ENCODE data around the gene APOL2.
"Not testable (repeated sequence)": the region's sequence is repeated elsewhere in the genome, so short reads cannot be mapped to it uniquely, and the experiment has no call there.

APOL2 gene

DNA sequence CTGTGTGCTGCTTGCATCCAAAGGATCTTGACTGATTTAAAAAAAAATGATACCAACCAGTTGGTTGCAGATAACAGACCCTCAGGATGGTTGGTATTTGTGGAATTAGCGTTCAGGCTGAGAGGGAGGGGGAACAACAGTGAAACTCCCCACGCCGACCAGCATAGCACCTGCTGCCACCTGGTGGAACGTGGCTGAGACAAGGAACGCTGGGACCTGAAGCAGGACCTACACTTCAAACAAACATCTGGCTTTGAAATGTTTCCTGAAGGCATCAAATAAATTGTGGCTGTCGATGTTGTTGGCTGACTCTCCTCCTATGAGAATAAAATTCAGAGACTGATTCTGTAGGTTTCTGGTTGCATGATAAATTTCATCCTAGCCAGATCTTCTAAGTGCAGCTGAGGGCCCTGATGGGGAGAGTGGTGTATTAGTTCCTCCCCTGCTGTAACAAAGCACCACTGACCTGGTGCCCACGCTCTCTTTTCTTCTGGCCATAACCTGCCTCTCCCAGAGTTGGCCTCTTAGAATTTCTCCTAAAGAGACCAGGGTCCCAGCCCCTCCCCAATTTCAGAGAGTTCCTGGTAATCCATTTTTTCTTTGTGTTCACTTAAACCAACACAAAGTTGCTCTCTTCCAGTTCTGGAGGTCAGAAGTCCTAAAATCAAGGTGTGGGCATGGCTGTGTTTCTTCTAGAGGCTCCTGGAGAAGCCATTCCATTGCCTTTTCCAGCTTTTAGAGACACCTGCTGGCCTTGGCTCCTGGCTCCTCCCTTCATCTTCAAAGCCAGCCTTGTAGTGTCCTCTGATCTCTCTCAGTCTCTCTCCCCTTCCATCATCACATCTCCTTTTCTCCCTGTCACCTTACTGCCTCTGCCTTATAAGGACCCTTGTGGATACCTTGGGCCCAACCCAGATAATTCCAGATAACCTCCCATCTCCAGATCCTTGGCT lies 17.3 kb downstream of the APOL2 start:
- no peak for DNase-seq (ENCODE audit: low read depth in 2 of 2)

DNA sequence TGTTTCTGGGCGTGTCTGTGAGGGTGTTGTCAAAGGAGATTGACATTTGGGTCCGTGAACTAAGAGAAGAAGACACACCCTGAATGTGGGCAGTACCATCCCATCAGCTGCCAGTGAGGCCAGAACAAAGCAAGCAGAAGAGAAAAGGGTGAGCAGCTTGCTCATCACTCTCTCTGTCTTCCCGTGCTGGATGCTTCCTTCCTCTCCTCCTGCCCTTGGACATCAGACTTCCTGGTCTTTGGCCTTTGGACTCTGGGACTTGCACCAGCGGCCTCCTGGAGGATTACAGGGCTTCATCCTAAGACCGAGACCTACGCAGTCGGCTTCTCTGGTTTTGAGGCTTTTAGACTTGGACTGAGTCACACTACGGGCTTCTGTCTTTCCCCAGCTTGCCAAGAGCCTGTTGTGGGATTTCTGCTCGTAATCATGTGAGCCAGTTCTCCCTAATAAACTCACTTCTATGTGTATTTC lies 18.8 kb downstream of the APOL2 start:
- no peak for DNase-seq (ENCODE audit: low read depth in 2 of 2)

DNA sequence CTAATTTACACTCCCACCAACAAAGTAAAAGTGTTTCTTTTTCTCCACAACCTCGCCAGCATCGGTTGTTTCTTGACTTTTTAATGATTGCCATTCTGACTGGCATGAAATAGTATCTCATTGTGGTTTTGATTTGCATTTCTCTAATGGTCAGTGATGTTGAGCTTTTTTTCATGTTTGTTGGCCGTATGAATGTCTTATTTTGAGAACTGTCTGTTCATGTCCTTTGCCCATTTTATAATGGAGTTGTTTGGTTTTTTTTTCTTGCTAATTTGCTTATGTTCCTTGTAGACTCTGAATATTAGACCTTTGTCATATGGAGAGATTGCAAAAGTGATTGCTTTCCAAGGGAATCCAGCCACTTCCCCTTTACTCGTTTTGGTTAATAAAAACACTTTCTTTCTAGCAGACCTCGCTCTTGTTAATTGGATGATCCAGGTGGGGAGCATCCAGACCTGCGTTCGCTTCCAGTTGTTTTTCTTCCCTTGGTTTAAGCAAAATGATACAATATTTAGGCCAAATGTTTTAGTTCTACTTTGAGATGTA lies 20.6 kb downstream of the APOL2 start:
- no peak for DNase-seq (ENCODE audit: low read depth in 2 of 2)

DNA sequence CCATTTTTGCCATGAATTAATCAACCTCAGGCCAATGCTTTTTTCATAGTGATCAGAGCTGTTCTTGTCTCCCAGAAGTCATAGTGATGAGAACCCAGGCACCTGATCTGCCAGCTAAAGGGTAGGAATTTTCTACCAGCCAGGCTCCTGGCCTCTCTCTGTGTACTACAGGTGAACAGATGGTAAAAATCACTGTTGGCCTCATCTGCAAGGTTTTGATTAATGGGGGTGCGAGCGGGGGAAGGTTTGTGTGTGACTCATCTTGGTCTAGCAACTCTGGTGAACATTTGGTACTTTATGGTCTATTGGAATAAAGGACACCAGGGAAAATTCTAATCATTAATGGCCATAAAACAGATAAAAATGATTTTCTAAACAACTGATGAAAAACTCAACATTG lies 23.3 kb downstream of the APOL2 start:
- DNase-seq (ENCODE audit: low read depth in 2 of 2), result no peak

DNA sequence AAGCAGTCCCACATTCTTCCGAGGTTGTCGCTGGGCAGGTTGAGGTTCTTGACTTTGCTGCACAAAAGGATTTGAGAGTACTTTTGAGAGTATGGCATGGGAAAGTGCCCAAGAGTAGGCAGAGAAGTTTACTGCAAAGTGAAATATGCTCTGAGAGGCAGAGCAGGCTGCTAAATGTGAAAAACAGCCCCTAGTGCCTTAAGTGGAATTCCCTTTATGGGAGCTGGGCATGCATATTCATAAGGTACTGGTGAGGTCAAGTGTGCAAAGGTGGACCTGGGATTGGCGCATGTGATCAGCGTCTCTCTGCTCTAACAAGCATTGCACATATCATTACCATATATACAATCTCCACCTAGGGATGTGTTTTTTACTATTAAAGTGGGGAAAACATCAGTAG lies 25.7 kb downstream of the APOL2 start:
- DNase-seq (ENCODE audit: low read depth in 2 of 2), result no peak

DNA sequence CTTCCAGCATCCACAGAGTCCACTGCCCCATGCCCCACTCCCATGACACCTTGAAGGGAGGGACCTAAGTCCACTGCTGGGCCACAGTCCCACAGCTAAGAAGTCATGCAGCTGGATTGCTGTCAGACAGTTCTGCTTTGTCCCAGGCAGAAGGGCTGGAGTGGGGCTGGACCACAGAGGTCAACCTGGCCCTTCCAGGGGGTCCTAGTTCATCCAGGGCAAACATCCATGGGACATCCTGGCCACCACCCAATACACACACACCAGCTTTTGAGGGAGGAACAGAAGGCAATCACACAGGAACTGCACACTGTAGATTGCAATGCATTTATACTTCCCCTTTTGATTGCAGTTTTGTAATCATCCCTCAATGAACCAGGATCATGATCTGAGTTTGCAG lies 26.4 kb downstream of the APOL2 start:
- no peak for DNase-seq (ENCODE audit: low read depth in 2 of 2)

DNA sequence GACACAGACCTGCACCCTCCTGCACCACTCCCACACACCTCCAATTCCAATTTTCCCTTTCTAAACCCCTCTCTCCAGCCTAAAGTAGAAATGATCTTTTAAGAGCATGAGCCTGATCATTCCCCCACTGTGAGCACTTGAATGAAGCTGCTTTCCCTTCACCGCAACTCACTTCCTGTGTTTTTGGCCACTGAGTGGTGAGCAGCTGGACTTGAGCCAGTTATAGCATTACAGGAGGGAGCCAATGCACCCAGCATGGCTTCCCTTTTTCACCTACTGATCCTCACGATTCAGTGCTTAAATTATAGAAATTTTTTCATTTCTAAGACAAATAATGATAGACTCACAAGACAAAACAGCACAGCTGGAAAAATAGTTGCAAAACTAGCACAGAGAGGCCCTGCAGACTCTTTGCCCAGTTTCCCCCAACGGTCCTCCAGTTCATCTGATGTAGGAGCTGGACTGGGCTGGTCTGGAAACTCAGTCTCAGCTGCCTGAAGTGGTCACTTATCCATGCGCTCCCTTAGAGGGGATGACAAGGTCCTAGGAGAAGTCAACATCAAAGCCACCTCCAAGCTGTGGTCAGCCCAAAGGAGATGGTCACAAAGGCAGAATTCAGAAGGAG lies 28.0 kb downstream of the APOL2 start:
- peak in 1 of 2 experiments; percentile 10 for DNase-seq (ENCODE audit: low read depth in 2 of 2)

DNA sequence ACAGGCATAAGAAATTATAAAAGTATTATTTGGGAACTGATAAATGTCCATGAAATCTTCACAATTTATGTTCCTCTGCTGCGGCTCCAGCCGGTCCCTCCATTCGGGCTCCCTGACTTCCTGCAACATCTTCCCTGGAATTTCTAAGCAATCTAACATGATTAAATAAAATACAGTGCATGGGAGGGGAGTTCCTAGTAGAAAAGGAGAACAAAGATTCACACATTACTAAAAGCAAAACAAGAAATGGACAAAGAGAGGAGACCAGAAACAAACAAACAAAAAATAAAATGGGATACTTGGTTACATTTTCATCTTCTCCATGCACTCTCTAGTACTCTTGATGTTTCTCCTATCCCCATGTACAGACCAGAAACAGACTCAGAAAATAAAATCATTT lies 29.1 kb downstream of the APOL2 start:
- no peak for DNase-seq (ENCODE audit: low read depth in 2 of 2)

DNA sequence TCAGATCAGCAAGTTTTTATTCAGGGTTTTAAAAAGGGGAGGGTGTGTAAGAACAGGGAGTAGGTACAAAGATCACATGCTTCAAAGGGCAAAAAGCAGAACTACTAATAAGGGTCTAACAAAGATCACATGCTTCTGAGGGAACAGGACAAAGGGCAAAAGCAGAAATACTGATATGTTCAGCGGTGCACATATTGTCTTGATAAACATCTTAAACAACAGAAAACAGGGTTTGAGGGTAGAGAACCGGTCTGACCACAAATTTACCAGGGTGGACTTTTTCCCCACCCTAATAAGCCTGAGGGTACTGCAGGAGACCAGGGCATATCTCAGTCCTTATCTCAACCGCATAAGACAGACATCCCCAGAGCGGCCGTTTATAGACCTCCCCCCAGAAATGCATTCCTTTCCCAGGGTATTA lies 29.8 kb downstream of the APOL2 start:
- DNase-seq (ENCODE audit: low read depth in 2 of 2), result not testable (repeated sequence)

DNA sequence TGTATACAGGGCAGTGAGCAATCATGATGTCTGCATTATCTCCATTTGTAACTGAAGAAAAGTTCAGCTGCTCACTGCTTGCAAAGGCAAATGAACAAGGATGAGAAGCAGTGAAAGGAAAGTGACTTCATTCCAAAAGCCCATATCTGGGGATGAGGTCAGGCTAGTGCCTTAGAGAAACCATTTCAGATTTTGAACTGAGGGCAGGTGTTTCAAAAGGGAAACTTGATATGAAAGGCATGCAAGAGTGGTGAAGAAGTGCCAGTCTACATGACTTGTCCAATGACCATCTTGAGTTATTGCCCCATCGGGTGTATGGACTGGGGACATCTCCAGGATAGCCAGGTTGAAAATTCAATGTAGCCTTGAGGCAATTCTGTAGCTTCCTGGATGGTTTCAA lies 30.4 kb downstream of the APOL2 start:
- no peak for DNase-seq (ENCODE audit: low read depth in 2 of 2)

DNA sequence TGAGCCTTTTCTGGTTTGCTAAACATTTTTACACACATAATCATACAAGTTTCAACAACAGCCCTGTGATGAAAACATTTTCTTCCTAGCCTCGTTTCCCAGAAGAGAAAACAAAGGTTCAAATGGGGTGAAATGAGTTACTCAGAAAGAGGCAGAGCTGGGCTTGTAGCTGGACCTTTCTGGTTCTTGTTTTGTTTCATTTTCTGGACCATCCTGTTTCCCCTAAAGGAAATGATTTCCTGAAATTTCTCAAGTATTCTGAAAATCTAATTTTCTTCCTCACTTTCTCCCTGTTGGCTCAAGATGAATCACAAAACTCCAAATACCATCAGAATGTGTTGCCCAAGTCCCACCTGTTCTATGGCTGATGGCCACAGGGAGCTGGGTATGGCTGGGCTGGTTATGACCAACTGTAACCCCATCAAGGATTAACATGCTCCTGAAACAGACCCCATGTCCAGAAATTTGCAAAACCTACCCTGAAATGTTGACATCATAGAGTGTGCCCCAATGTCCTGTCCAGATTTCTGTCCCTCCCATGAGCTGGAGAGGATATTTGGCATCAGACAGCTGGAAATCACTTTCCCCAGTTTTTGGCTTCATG lies 31.1 kb downstream of the APOL2 start:
- DNase-seq (ENCODE audit: low read depth in 2 of 2), result no peak

DNA sequence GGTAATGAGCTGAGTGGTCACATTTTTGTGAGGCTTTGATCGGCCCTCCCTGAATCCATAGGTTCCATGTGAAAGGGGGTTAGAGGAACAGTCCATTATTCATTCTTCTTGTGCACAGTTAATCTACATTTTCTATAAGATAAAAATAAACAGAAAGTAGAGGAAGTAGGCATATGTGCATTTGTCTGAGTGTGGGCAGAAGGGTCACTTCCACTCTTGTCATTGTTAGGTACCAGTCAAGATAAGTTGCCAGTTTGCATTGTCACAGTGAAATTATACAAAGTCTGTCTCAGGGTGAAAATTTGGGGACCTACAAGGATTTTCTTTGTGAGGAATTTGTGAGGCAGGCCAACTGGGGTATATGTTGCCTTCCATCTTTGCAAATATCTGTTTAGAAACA lies 33.1 kb downstream of the APOL2 start:
- no peak for DNase-seq (ENCODE audit: low read depth in 2 of 2)

DNA sequence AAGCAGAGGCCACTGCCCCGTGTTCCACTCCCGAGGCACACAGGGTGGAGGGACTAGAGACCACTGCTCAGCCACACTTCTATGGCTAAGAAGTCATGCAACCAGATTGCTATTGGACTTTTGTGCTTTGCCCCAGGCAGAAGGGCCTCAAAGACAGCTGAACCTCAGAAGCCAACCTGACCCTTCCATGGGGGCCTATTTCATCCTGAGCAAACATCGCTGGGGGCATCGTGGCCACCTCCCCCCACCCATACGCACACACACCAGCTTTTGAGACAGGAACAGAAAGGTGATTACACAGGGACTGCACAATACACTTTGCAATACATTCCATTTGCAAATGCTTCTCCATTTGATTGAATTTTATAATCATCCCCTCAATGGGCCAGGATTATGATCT lies 33.8 kb downstream of the APOL2 start:
- DNase-seq (ENCODE audit: low read depth in 2 of 2), result not testable (repeated sequence)

DNA sequence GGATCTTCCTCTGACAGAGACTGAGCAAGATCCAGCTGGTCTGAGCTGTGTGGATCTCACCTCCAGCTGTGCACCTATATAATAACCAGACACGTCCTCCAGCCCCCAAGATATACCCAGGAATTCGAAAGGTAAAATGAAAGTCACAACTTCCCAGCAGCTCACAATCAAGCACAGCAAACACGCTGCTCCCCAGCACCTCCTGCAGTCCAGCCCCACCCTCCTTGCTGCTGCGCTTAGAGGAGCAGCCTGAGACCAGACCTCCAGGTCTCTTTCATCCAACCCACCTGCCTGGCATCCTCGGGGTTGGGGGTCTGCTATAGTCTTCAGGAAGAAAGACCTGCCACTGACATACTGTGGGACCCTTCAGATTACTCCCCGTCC lies 34.7 kb downstream of the APOL2 start:
- DNase-seq (ENCODE audit: low read depth in 2 of 2), result no peak

DNA sequence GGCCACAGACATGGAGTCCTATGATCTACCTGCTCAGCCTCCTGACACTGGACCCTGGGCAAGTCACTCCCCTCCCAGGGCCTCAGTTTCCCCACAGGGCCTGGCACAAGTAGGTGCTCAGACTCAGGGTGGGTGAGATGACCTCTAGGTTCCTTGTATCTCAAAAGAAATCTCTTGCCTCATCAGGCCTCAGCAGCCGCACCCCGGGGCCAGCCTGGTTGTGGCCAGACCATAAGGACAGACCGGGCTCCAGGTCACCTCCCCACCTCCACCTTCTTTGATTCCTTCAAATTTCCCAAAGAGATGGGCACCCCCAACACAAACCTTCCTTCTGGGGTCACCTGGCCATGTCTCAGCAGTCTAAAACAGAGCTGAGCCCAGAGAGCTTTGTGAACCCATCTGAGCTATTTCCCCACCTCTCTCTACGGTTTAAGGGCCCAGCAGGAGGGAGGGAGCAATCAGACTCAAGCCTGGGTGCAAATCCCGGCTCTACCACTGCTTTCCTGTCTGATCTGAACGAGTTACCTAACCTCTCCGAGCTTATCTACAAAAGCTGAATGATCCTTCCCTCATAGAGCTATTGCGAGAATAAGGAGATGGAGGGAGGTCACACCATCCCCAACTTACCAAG lies 35.2 kb downstream of the APOL2 start:
- DNase-seq (ENCODE audit: low read depth in 2 of 2), result no peak

DNA sequence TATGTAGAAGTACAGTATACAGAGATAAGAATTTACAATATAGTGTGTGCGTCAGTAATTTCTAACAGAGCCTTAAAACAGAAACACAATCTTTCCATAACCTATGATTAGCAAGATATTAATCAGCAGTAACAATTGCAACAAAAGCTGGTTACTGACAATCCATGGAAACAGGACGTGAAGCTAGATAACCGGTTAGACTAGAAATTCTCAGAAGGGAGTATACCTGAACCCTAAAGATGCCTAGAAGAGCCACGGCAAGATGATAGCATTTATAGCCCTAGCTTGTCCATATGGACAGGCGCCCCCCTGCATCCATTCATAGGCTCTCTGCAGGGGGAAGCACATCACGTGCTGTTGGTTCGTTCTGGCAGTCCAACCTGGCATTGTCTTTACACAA lies 35.9 kb downstream of the APOL2 start:
- DNase-seq (ENCODE audit: low read depth in 2 of 2), result not testable (repeated sequence)

DNA sequence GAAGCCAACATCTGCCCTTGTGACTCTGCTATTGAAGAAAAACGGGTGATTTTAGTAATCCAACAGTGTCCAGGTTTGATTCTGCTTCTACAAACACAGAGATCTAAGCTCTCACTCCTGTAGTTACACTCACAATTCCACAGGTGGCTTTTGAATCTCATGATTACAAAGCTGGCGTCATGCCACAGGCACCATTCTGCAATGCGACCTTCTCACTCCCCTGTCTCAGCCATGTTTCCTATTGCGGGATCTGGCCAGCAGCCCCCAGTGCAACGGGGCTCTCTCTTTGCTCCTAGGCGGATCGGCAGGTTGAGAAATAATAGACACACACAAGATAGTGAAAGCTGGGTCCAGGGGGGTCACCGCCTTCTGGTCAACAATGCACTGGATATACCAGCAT lies 36.4 kb downstream of the APOL2 start:
- not testable (repeated sequence) for DNase-seq (ENCODE audit: low read depth in 2 of 2)

DNA sequence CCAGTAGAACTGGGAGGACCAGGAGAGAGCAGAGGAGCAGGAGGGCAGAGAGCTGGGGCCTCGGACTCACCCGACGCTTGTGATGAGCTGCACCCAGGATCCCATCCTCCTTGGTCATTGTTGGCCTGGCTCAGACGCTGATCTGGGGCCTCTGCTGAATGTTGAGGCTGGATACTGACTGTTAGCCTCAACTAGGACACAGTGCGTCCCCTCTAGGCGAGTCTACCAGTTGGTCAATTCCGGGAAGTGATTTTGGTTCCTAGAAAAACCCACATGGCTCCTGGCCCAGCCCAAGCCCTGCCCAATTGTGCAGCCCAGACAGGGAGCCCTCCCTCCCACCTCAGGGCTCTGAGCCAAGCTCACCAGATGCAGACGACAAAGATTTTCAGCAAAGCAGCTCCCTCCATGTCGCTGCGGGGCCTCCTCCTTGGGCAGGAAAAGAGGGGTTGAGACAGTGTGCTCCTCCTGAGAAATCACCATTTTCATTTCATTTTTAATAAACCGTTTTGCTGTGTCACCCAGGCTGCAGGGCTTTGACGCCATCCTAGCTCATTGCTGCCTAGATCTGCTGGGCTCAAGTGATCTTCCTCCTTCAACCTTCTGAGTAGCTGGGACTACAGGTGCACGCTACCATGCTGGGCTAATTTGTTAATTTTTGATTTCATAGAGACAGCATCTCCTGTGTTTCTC lies 37.6 kb downstream of the APOL2 start, which contains the start of gene APOL4:
Gene APOL4, minus strand, starts transcription at position 180 of the 690 bp plus-strand sequence. Its CDS starts 75 bp downstream, at position 105.
- DNase-seq (ENCODE audit: low read depth in 2 of 2), result no peak

DNA sequence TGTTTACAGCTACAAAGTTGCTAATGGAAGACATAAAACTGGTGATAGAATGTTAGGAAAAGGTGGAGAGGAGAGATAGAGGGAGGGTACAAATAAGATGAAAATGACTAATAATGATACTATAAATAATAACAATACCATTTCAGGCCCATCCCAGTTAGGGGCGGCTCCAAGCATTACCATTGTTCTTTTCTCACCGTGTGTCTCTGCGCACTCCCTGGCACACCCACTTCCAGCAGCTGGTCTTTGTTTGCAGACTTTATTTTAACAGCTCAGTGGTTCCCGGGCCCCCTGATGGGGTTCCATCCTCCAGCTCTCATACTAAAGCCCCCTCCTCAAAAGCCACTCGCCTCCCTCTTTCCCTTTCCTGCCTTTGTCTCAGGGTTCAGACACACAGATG lies 38.3 kb downstream of the APOL2 start:
- not testable (repeated sequence) for DNase-seq (ENCODE audit: low read depth in 2 of 2)

DNA sequence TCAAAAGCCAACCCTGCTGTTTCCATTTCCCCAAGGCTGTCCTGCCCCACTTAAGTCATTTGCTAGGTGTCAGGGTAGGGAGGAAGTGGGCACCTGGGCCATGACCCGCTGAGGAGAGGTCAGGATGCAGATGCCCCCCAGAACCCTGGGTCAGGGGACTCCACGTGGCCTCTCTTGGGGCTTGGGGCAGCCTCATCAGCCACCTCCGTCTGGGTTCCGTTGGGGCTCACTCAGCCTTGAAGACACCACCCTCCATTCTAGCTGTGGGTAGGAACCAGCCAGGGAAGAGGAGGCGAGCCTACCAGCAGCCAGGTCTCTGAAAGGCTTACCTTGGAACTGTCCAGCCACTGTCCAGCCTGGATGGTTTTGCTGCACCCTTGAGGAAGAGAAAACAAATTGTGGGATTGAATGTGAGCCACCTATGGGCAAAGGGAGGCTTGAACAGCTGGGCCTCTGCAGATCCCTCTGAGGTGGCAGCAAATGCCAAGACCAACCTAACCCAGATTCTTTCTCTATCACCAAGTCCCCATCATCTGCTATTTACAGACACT lies 40.3 kb downstream of the APOL2 start:
- DNase-seq (ENCODE audit: low read depth in 2 of 2), result no peak

DNA sequence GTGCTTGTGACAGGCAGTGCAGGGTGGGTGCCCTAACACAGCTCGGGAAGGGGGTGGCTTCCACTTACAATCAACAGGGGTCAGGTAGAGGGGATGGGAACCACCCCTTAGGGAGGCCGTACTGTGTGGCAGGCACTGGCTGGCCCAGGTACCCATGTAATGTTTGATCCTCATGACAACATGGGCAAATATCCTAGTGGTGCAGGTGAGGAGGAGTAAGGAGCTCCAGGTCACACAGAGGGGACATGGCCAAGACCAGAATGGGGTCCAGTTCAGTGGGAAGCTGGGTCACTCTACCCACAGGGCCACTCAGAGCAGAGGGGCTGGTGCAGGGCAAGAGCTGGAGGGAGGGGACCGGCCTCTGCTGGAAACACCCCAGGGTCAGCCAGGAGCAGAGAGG lies 40.8 kb downstream of the APOL2 start:
- no peak for DNase-seq (ENCODE audit: low read depth in 2 of 2)

Data from fibroblast of skin of left biceps (primary cell).